BJ (cell line): ENCODE data around the gene SOX13. TPM values are rescaled to one million over a fixed set of nuclear protein-coding genes. Genes with fewer than 3 reads are reported as not detected.

Experiments
- CTCF ChIA-PET: fragments of 350-600 bp; formaldehyde crosslinking; extraction: SDS; loops from one replicate; lab custom pipeline; 2021; ENCODE audit warnings: antibody characterized with exemption, inconsistent platforms; lab: Yijun Ruan, JAX
- POLR2A ChIA-PET: fragments of 300-600 bp; sonication (Branson Sonifier 250); formaldehyde crosslinking; extraction: SDS; loops from one replicate; lab custom pipeline; 2021; ENCODE audit warnings: antibody characterized with exemption; lab: Charles Lee
- DNase-seq: peaks from one replicate; pipeline ENCODE4 v3.0.0-alpha.2; 2011; ENCODE audit warnings: low read depth
- H3K27me3 ChIP-seq: 2 replicates; pipeline ENCODE4 v1.6.0; 2011; ENCODE audit warnings: low read length; ENCODE audit not compliant: control insufficient read depth, insufficient read depth
- H3K36me3 ChIP-seq: 2 replicates; pipeline ENCODE4 v1.5.1; 2011; ENCODE audit warnings: low read length; ENCODE audit not compliant: control insufficient read depth, insufficient read depth
- H3K4me3 ChIP-seq: 2 replicates; pipeline ENCODE4 v1.5.1; 2011; ENCODE audit warnings: low read depth, mild to moderate bottlenecking, control low read depth, low read length
- CTCF ChIP-seq: IDR thresholded peaks from 2 replicates; pipeline ENCODE4 v1.5.1; 2011; ENCODE audit warnings: low read depth, mild to moderate bottlenecking, control low read depth, inconsistent platforms, low read length, moderate library complexity; ENCODE audit not compliant: insufficient read depth
- polyA plus RNA-seq: library from polyadenylated mRNA; depleted of rRNA; stranded (reverse); fragments of >200 nt; gene quantifications from 2 replicates; pipeline ENCODE4 v1.2.3, GENCODE V29; 2011

Gene SOX13
- polyA plus RNA-seq, 1 experiment: 9.5 TPM

GRCh38 chr1:204112876-204113730, 40.2 kb downstream of the SOX13 start:
- TF ChIP-seq CTCF: no peak
- no peak for DNase-seq
- ChIA-PET POLR2A (interaction anchor here (0.6 kb wide), 1 partner anchor 15 kb away, joined by 3 read pairs; no protein-coding TSS in a partner anchor), CTCF (interaction anchor here (0.5 to 7.8 kb wide), 3 partner anchors 17 to 241 kb away, joined by 3 to 56 read pairs (median 4); no protein-coding TSS in a partner anchor)
- H3K4me3 ChIP-seq: no peak overlapping the region
- H3K36me3 ChIP-seq: peaks cover 3% of the 10 kb centered on the region; the same call in 1 of the 2 replicates
- H3K27me3 ChIP-seq: no peaks in the 10 kb centered on the region

- Histone ChIP-seq H3K36me3 (peaks cover 3% of the 10 kb centered on the region), H3K27me3 (no peaks in the 10 kb centered on the region), H3K4me3 (no peak overlapping the region)
- no peak for TF ChIP-seq CTCF
- DNase-seq: no peak
- POLR2A ChIA-PET: no interaction called here
- CTCF ChIA-PET: interaction anchor here (1.5 to 7.8 kb wide), 3 partner anchors 16 to 243 kb away, joined by 4 to 56 read pairs (median 8); no protein-coding TSS in a partner anchor
These were observed 41.0 kb downstream of the SOX13 start for GRCh38 chr1:204113896-204114295.

- CTCF ChIA-PET: interaction anchor here (0.6 to 7.8 kb wide), 4 partner anchors 15 to 297 kb away, joined by 4 to 56 read pairs (median 6); no protein-coding TSS in a partner anchor
- DNase-seq: no peak
These were observed 41.7 kb downstream of the SOX13 start for GRCh38 chr1:204114606-204115005.

GRCh38 chr1:204115116-204115515, 42.2 kb downstream of the SOX13 start:
- ChIA-PET POLR2A (no interaction called here), CTCF (interaction anchor here (0.9 to 7.8 kb wide), 4 partner anchors 10 to 244 kb away, joined by 3 to 56 read pairs (median 6); no protein-coding TSS in a partner anchor)
- no peak for DNase-seq

More at GRCh38 chr1:204114606-204115005, 41.7 kb downstream of the SOX13 start:
- no peak for TF ChIP-seq CTCF
- peaks cover 3% of the 10 kb centered on the region for H3K36me3 ChIP-seq
- POLR2A ChIA-PET: no interaction called here
- H3K27me3 ChIP-seq: no peaks in the 10 kb centered on the region
- no peak overlapping the region for H3K4me3 ChIP-seq

More at GRCh38 chr1:204115116-204115515, 42.2 kb downstream of the SOX13 start:
- H3K27me3 ChIP-seq: no peaks in the 10 kb centered on the region
- H3K4me3 ChIP-seq: no peak overlapping the region
- peaks cover 3% of the 10 kb centered on the region for H3K36me3 ChIP-seq
- TF ChIP-seq CTCF: no peak
